ENCODE measurements around the gene INKA1.
A peak's percentile ranks its signal among the peaks of the same experiment; 100 is the strongest.
"Not testable (repeated sequence)": the region's sequence is repeated elsewhere in the genome, so short reads cannot be mapped to it uniquely, and the experiment has no call there.

The INKA1 gene

GRCh38 chr3:49781415-49782199 lies 21.5 kb upstream of the INKA1 start:
- Histone ChIP-seq H3K36me3 (ENCODE audit: insufficient read depth, low read length) (no peaks in the 10 kb centered on the region), H3K9ac (ENCODE audit: insufficient read length) (no peak overlapping the region), H3K27ac (no peak overlapping the region), H3K9me3 (ENCODE audit: low read depth, low read length) (no peaks in the 10 kb centered on the region), H3K4me3 (no peak overlapping the region)
- no peak for DNase-seq (ENCODE audit: low read depth, low spot score)
- TF ChIP-seq POLR2AphosphoS5 (IDR thresholded peaks at IDR 0.05; ENCODE audit: borderline replicate concordance, low read depth, low read length) (no peak), FOXP2 (optimal IDR thresholded peaks at IDR 0.05; ENCODE audit: control extremely low read depth, extremely low read length, insufficient read depth) (no peak), EZH2 (IDR thresholded peaks at IDR 0.05) (no peak)

- not testable (repeated sequence) for H3K27ac ChIP-seq; H3K4me3 ChIP-seq; DNase-seq (ENCODE audit: low read depth, low spot score); H3K9ac ChIP-seq (ENCODE audit: insufficient read length); H3K36me3 ChIP-seq (ENCODE audit: insufficient read depth, low read length); H3K9me3 ChIP-seq (ENCODE audit: low read depth, low read length)
Measured at GRCh38 chr3:49782277-49782676, 20.8 kb upstream of the INKA1 start.

- DNase-seq (ENCODE audit: low read depth, low spot score): no peak
- Histone ChIP-seq H3K4me3 (peak overlapping the region; percentile 84), H3K9me3 (ENCODE audit: low read depth, low read length) (no peaks in the 10 kb centered on the region), H3K9ac (ENCODE audit: insufficient read length) (peak overlapping the region; percentile 77), H3K36me3 (ENCODE audit: insufficient read depth, low read length) (no peaks in the 10 kb centered on the region), H3K27ac (no peak overlapping the region)
- TF ChIP-seq POLR2AphosphoS5 (IDR thresholded peaks at IDR 0.05; ENCODE audit: borderline replicate concordance, low read depth, low read length) (no peak), FOXP2 (optimal IDR thresholded peaks at IDR 0.05; ENCODE audit: control extremely low read depth, extremely low read length, insufficient read depth) (no peak), EZH2 (IDR thresholded peaks at IDR 0.05) (no peak)
Measured at GRCh38 chr3:49785565-49786356, 17.3 kb upstream of the INKA1 start.

GRCh38 chr3:49786357-49787181 lies 16.5 kb upstream of the INKA1 start, which contains the start of gene IP6K1:
Gene IP6K1 (minus strand): TSS chr3:49786542. CDS start chr3:49748040, 38,502 bp downstream.
- H3K27ac ChIP-seq: peak within 1 kb of the TSS; percentile 57; the same call in 1 of the 2 replicates
- H3K9ac ChIP-seq (ENCODE audit: insufficient read length): peak within 1 kb of the TSS; percentile 88
- peak; percentile 95 for DNase-seq (ENCODE audit: low read depth, low spot score)
- peak within 1 kb of the TSS; percentile 84 for H3K4me3 ChIP-seq
- H3K36me3 ChIP-seq (ENCODE audit: insufficient read depth, low read length): no peaks in the 10 kb centered on the region
- no peaks in the 10 kb centered on the region for H3K9me3 ChIP-seq (ENCODE audit: low read depth, low read length)
- TF ChIP-seq POLR2AphosphoS5 (IDR thresholded peaks at IDR 0.05; ENCODE audit: borderline replicate concordance, low read depth, low read length) (peak; percentile 88), FOXP2 (optimal IDR thresholded peaks at IDR 0.05; ENCODE audit: control extremely low read depth, extremely low read length, insufficient read depth) (peak; percentile 28), EZH2 (IDR thresholded peaks at IDR 0.05) (no peak)

- Histone ChIP-seq H3K36me3 (ENCODE audit: insufficient read depth, low read length) (no peaks in the 10 kb centered on the region), H3K9ac (ENCODE audit: insufficient read length) (peak overlapping the region; percentile 88), H3K27ac (no peak overlapping the region), H3K4me3 (peak overlapping the region; percentile 84), H3K9me3 (ENCODE audit: low read depth, low read length) (no peaks in the 10 kb centered on the region)
- no peak for DNase-seq (ENCODE audit: low read depth, low spot score)
- TF ChIP-seq POLR2AphosphoS5 (IDR thresholded peaks at IDR 0.05; ENCODE audit: borderline replicate concordance, low read depth, low read length) (no peak), FOXP2 (optimal IDR thresholded peaks at IDR 0.05; ENCODE audit: control extremely low read depth, extremely low read length, insufficient read depth) (no peak), EZH2 (IDR thresholded peaks at IDR 0.05) (no peak)
Measured at GRCh38 chr3:49787182-49787464, 15.9 kb upstream of the INKA1 start.

GRCh38 chr3:49787536-49787935 lies 15.5 kb upstream of the INKA1 start:
- no peaks in the 10 kb centered on the region for H3K9me3 ChIP-seq (ENCODE audit: low read depth, low read length)
- TF ChIP-seq FOXP2 (optimal IDR thresholded peaks at IDR 0.05; ENCODE audit: control extremely low read depth, extremely low read length, insufficient read depth) (no peak), POLR2AphosphoS5 (IDR thresholded peaks at IDR 0.05; ENCODE audit: borderline replicate concordance, low read depth, low read length) (no peak), EZH2 (IDR thresholded peaks at IDR 0.05) (no peak)
- no peak overlapping the region for H3K4me3 ChIP-seq
- H3K9ac ChIP-seq (ENCODE audit: insufficient read length): no peak overlapping the region
- no peak for DNase-seq (ENCODE audit: low read depth, low spot score)
- no peak overlapping the region for H3K27ac ChIP-seq
- no peaks in the 10 kb centered on the region for H3K36me3 ChIP-seq (ENCODE audit: insufficient read depth, low read length)

GRCh38 chr3:49788056-49788455 lies 15.0 kb upstream of the INKA1 start:
- H3K9me3 ChIP-seq (ENCODE audit: low read depth, low read length): no peaks in the 10 kb centered on the region
- no peak overlapping the region for H3K27ac ChIP-seq
- no peak for DNase-seq (ENCODE audit: low read depth, low spot score)
- no peak overlapping the region for H3K4me3 ChIP-seq
- TF ChIP-seq EZH2 (IDR thresholded peaks at IDR 0.05): no peak
- TF ChIP-seq FOXP2 (optimal IDR thresholded peaks at IDR 0.05; ENCODE audit: control extremely low read depth, extremely low read length, insufficient read depth): no peak
- no peak for TF ChIP-seq POLR2AphosphoS5 (IDR thresholded peaks at IDR 0.05; ENCODE audit: borderline replicate concordance, low read depth, low read length)
- H3K36me3 ChIP-seq (ENCODE audit: insufficient read depth, low read length): no peaks in the 10 kb centered on the region
- H3K9ac ChIP-seq (ENCODE audit: insufficient read length): no peak overlapping the region

All from SK-N-MC (cell line).